Mucosa of rectum (tissue), 2 donors: Measurements from ENCODE around the gene TP53I3.

Source experiments
- H3K27ac ChIP-seq, 2 donors: one replicate each; pipeline ENCODE4 v1.7.0; 2013; ENCODE audit warnings: inconsistent platforms in 2 of 2, low read depth in 2 of 2, low read length in 2 of 2
- H3K27me3 ChIP-seq, 2 donors: one replicate each; pipeline ENCODE4 v1.7.0; 2013; ENCODE audit warnings: low read length in 2 of 2; ENCODE audit not compliant: control insufficient read depth in 2 of 2, insufficient read depth in 2 of 2
- H3K36me3 ChIP-seq, 2 donors: one replicate each; pipeline ENCODE4 v1.7.0; 2013; ENCODE audit warnings: low read length in 2 of 2; ENCODE audit not compliant: control insufficient read depth in 2 of 2, insufficient read depth in 2 of 2
- H3K4me1 ChIP-seq, 2 donors: one replicate each; pipeline ENCODE4 v1.7.0; 2013; ENCODE audit warnings: low read length in 2 of 2, mild to moderate bottlenecking in 1 of 2; ENCODE audit not compliant: control insufficient read depth in 2 of 2, insufficient read depth in 2 of 2
- H3K4me3 ChIP-seq, 2 donors: one replicate each; pipeline ENCODE4 v1.7.0; 2013; ENCODE audit warnings: low read length in 2 of 2
- H3K9ac ChIP-seq, 2 donors: one replicate each; pipeline ENCODE4 v1.7.0; 2013; ENCODE audit warnings: low read length in 2 of 2, low read depth in 1 of 2, mild to moderate bottlenecking in 1 of 2
- H3K9me3 ChIP-seq, 2 donors: one replicate each; pipeline ENCODE4 v1.7.0; 2013; ENCODE audit warnings: low read length in 2 of 2; ENCODE audit not compliant: control insufficient read depth in 2 of 2
- donor health status: healthy.
- donor health status: Normal muscosa, but diverticular disease.

TP53I3 gene

GRCh38 chr2:24084386-24085199 lies at the start of gene TP53I3:
Gene TP53I3, minus strand, starts transcription at chr2:24084834. Its CDS starts 508 bp downstream, at chr2:24084326.
- Histone ChIP-seq H3K36me3 (peaks cover 21 to 24% of the 10 kb centered on the region in 2 donors), H3K9me3 (no peaks in the 10 kb centered on the region), H3K27ac (peak within 1 kb of the TSS; percentile 91 to 95), H3K4me3 (peak within 1 kb of the TSS; percentile 87 to 92), H3K27me3 (no peaks in the 10 kb centered on the region), H3K4me1 (peaks cover 15 to 17% of the 10 kb centered on the region in 2 donors), H3K9ac (peak within 1 kb of the TSS; percentile 84 to 88)

- H3K4me3 ChIP-seq = no peak overlapping the region
- H3K36me3 ChIP-seq = no peaks in the 10 kb centered on the region
- H3K4me1 ChIP-seq = no peaks in the 10 kb centered on the region
- no peaks in the 10 kb centered on the region for H3K9me3 ChIP-seq
- H3K27me3 ChIP-seq = no peaks in the 10 kb centered on the region
- H3K27ac ChIP-seq = no peak overlapping the region
- no peak overlapping the region for H3K9ac ChIP-seq
Measured at GRCh38 chr2:24132543-24132942, 47.9 kb upstream of the TP53I3 start.

DNA sequence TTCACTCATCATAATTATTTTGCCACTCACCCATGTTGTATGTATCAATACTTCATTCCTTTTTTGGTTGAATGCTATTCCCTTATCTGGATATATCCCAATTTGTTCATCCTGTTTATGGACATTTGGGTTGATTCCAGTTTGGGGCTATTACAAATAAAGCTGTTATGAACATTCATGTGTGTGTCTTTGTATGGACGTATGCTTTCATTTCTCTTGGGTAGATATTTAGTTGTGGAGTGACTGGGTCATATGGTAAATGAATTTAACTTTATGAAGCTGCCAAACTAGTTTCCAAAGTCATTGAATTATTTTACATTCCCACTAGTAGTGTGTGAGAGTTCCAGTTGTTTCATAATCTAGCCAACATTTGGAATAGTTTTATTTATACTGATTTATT lies 41.3 kb upstream of the TP53I3 start:
- Histone ChIP-seq H3K27me3 (no peaks in the 10 kb centered on the region), H3K36me3 (no peaks in the 10 kb centered on the region), H3K4me3 (no peak overlapping the region), H3K9me3 (no peaks in the 10 kb centered on the region), H3K9ac (no peak overlapping the region), H3K4me1 (peaks cover 3 to 4% of the 10 kb centered on the region in 2 donors), H3K27ac (no peak overlapping the region)

- Histone ChIP-seq H3K4me1 (peaks cover 3 to 4% of the 10 kb centered on the region in 2 donors), H3K36me3 (no peaks in the 10 kb centered on the region), H3K9me3 (no peaks in the 10 kb centered on the region), H3K27ac (peak overlapping the region; percentile 64 to 86), H3K9ac (peak overlapping the region; percentile 88 to 95), H3K4me3 (peak overlapping the region; percentile 89 to 90), H3K27me3 (no peaks in the 10 kb centered on the region)
Measured at GRCh38 chr2:24123922-24124580, 39.4 kb upstream of the TP53I3 start.

- Histone ChIP-seq H3K4me1 (peaks cover 3 to 4% of the 10 kb centered on the region in 2 donors), H3K36me3 (no peaks in the 10 kb centered on the region), H3K9me3 (no peaks in the 10 kb centered on the region), H3K9ac (peak within 1 kb of the TSS; percentile 88 to 95), H3K27ac (peak within 1 kb of the TSS; percentile 77 to 86), H3K4me3 (peak within 1 kb of the TSS; percentile 89 to 90), H3K27me3 (no peaks in the 10 kb centered on the region)
Measured at GRCh38 chr2:24123195-24123921, 38.7 kb upstream of the TP53I3 start, which contains the start of the genes FAM228B and PFN4. Gene FAM228B, plus strand, starts transcription at chr2:24123469. Its CDS starts 893 bp downstream, at chr2:24124362. Gene PFN4, minus strand, starts transcription at chr2:24123334. Its CDS starts 799 bp downstream, at chr2:24122535.

DNA sequence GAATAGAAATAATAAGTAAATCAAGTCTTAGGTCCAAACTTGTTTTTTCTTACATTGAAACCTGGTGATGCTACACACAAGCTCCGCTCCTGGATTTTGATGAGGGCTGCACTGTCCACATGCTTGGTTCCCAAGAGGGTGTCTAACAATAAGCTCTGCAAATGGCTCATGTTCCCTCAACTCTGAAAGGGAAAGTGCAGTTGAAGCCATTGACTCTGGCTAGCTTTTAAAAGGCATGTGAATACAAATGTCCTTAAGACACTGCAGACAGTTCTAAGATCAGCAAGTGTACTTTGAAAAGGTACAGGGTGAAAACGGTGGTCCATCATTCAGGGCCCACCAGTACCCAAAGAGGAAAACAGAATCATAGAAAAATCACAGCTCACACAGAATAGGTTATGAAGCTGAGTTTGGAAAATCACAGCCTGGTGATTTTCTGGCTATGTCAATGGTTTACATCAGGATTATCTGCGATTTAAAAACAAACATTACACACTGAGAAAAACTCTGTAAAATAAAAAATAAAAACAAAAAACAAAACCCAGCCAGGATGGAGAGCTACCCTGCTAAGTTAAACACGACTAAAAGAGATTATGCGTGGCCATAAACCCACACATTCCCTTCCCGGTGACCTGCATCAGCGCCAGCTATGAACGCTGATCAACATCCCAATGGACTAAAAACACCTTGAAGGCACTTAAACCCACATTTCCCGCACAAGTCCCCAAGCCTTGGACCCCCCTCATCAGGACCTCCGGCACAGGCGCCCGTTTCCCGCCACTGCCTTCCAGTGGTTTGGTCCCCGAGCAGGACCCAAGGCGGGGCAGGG lies 37.9 kb upstream of the TP53I3 start:
- Histone ChIP-seq H3K4me1 (peaks cover 3 to 4% of the 10 kb centered on the region in 2 donors), H3K9me3 (no peaks in the 10 kb centered on the region), H3K36me3 (no peaks in the 10 kb centered on the region), H3K9ac (peak overlapping the region; percentile 88), H3K4me3 (peak overlapping the region; percentile 89 to 90), H3K27me3 (no peaks in the 10 kb centered on the region), H3K27ac (peak overlapping the region; percentile 77 to 86)

GRCh38 chr2:24121469-24121868 lies 36.8 kb upstream of the TP53I3 start:
- Histone ChIP-seq H3K4me1 (peaks cover 3 to 4% of the 10 kb centered on the region in 2 donors), H3K9me3 (no peaks in the 10 kb centered on the region), H3K9ac (no peak overlapping the region), H3K27ac (no peak overlapping the region), H3K36me3 (no peaks in the 10 kb centered on the region), H3K4me3 (no peak overlapping the region), H3K27me3 (no peaks in the 10 kb centered on the region)

- H3K4me3 ChIP-seq = no peak overlapping the region
- no peaks in the 10 kb centered on the region for H3K36me3 ChIP-seq
- H3K27me3 ChIP-seq = no peaks in the 10 kb centered on the region
- peaks cover 3 to 4% of the 10 kb centered on the region in 2 donors for H3K4me1 ChIP-seq
- no peaks in the 10 kb centered on the region for H3K9me3 ChIP-seq
- no peak overlapping the region for H3K9ac ChIP-seq
- H3K27ac ChIP-seq = no peak overlapping the region
Measured at GRCh38 chr2:24121066-24121465, 36.4 kb upstream of the TP53I3 start.

DNA sequence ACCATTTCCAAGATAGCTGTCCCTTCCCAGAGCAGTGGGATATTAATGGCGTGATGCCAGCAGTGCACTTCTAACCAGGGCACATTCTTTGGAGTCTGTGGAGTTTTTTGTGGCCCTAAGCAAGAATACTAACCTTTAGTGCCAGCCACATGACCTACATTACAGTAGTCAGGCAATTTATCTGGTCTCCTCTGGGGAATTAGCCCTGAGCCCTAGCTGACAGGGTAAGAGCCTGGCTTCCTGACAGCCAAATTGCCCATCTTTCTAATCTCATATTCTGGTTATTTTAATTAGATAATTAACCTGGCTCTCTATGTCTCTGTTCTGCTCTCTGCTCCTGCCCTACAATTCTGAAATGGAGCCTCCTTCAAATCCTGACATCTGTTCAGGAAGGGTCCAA lies 33.3 kb upstream of the TP53I3 start:
- Histone ChIP-seq H3K27me3 (no peaks in the 10 kb centered on the region), H3K9me3 (no peaks in the 10 kb centered on the region), H3K9ac (no peak overlapping the region), H3K27ac (no peak overlapping the region), H3K36me3 (no peaks in the 10 kb centered on the region), H3K4me1 (no peaks in the 10 kb centered on the region), H3K4me3 (no peak overlapping the region)
